OCI-LY1 (cell line): ENCODE data around the gene GRID2.

ENCODE experiments used
- H2AFZ ChIP-seq: fragments of 200-600 bp; sonication (generic), shearing (Covaris generic); 2 replicates; pipeline ENCODE4 v1.6.0; 2014; ENCODE audit warnings: antibody characterized with exemption, mild to moderate bottlenecking, low read length
- H3F3A ChIP-seq: fragments of 200-600 bp; sonication (generic), shearing (Covaris generic); 2 replicates; pipeline ENCODE4 v1.6.0; 2014; ENCODE audit warnings: mild to moderate bottlenecking, antibody characterized with exemption, low read length, moderate library complexity; ENCODE audit not compliant: insufficient read depth
- H3K27ac ChIP-seq: fragments of 200-600 bp; sonication (generic); 2 replicates; pipeline ENCODE4 v1.5.1; 2014; ENCODE audit warnings: low read length, mixed run types, mild to moderate bottlenecking, low read depth; ENCODE audit not compliant: poor library complexity, severe bottlenecking
- H3K27me3 ChIP-seq: fragments of 200-600 bp; sonication (generic); 2 replicates; pipeline ENCODE4 v1.6.0; 2014; ENCODE audit warnings: antibody characterized with exemption, mild to moderate bottlenecking, low read length, moderate library complexity; ENCODE audit not compliant: insufficient read depth
- H3K36me3 ChIP-seq: fragments of 200-600 bp; sonication (generic); 2 replicates; pipeline ENCODE4 v1.6.1; 2014; ENCODE audit warnings: mild to moderate bottlenecking, antibody characterized with exemption, low read length, moderate library complexity, mixed read lengths; ENCODE audit not compliant: insufficient read depth
- H3K4me1 ChIP-seq: fragments of 200-600 bp; sonication (generic); 2 replicates; pipeline ENCODE4 v1.5.1; 2014; ENCODE audit warnings: mild to moderate bottlenecking, low read length, moderate library complexity; ENCODE audit not compliant: insufficient read depth, severe bottlenecking
- H3K4me2 ChIP-seq: fragments of 200-600 bp; sonication (generic), shearing (Covaris generic); 2 replicates; pipeline ENCODE4 v1.6.1; 2014; ENCODE audit warnings: low read length
- H3K4me3 ChIP-seq: fragments of 200-600 bp; sonication (generic); 2 replicates; pipeline ENCODE4 v1.5.1; 2014; ENCODE audit warnings: low read length, low read depth, mild to moderate bottlenecking, mixed read lengths; ENCODE audit not compliant: poor library complexity, severe bottlenecking
- H3K79me2 ChIP-seq: fragments of 200-600 bp; shearing (Covaris generic); 2 replicates; pipeline ENCODE4 v1.6.1; 2016; ENCODE audit warnings: mixed run types, low read length, mixed read lengths; ENCODE audit not compliant: insufficient read depth
- H3K9ac ChIP-seq: fragments of 200-600 bp; sonication (generic), shearing (Covaris generic); 2 replicates; pipeline ENCODE4 v1.6.1; 2014; ENCODE audit warnings: mild to moderate bottlenecking, low read length, mixed read lengths
- H3K9me2 ChIP-seq: fragments of 200-600 bp; sonication (generic), shearing (Covaris generic); 2 replicates; pipeline ENCODE4 v1.6.1; 2014; ENCODE audit warnings: low read depth, mild to moderate bottlenecking, low read length, mixed read lengths
- H3K9me3 ChIP-seq: fragments of 200-600 bp; shearing (Covaris generic); 2 replicates; pipeline ENCODE4 v1.6.1; 2014; ENCODE audit warnings: low read length, mixed read lengths
- H4K20me1 ChIP-seq: fragments of 200-600 bp; sonication (generic), shearing (Covaris generic); 2 replicates; pipeline ENCODE4 v1.6.0; 2016; ENCODE audit warnings: mild to moderate bottlenecking, low read length; ENCODE audit not compliant: insufficient read depth
- CTCF ChIP-seq: fragments of 200-600 bp; sonication (generic), shearing (Covaris generic); IDR thresholded peaks from 2 replicates; pipeline ENCODE4 v1.5.1; 2017; ENCODE audit warnings: mild to moderate bottlenecking, antibody characterized with exemption, low read length, moderate library complexity, mixed read lengths
- EZH2 ChIP-seq: fragments of 200-600 bp; sonication (generic), shearing (Covaris generic); IDR thresholded peaks from 2 replicates; pipeline ENCODE4 v1.8.0; 2017; ENCODE audit warnings: borderline replicate concordance, mixed run types, mild to moderate bottlenecking, antibody characterized with exemption, low read length, moderate library complexity, mixed read lengths

GRID2 gene

DNA sequence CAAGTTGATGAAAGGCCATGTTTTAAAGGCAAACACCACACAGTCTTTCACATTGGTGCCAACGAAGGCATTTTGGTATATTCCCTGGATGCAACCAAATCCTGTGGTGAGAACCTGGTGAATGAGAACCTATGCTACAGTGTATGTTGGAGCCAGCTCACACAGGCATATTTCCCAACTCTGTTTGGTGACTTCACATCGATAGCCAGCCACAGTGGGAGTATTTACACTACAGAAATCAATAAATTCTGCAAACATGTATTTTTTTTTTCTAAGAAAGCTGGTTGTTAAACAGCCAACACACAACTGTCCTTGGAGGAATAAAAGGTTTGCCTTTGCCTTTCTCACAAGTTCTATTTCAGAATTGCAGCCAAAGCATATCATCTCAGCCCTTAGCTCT, 691.0 kb downstream of the GRID2 start:
- H3K4me3 ChIP-seq, result no peak overlapping the region
- H3K4me2 ChIP-seq, result no peak overlapping the region
- no peaks in the 10 kb centered on the region for H3K27me3 ChIP-seq
- no peaks in the 10 kb centered on the region for H3K9me2 ChIP-seq
- TF ChIP-seq CTCF, result no peak
- no peaks in the 10 kb centered on the region for H3K4me1 ChIP-seq
- no peaks in the 10 kb centered on the region for H4K20me1 ChIP-seq
- H3K36me3 ChIP-seq, result no peaks in the 10 kb centered on the region
- no peak overlapping the region for H3K9ac ChIP-seq
- H2AFZ ChIP-seq, result no peak overlapping the region
- no peaks in the 10 kb centered on the region for H3K79me2 ChIP-seq
- no peak overlapping the region for H3K27ac ChIP-seq
- H3K9me3 ChIP-seq, result no peaks in the 10 kb centered on the region
- no peaks in the 10 kb centered on the region for H3F3A ChIP-seq

- Histone ChIP-seq H3K36me3 (no peaks in the 10 kb centered on the region), H2AFZ (no peak overlapping the region), H3K9me2 (no peaks in the 10 kb centered on the region), H3K4me2 (no peak overlapping the region), H3K9me3 (no peaks in the 10 kb centered on the region), H3F3A (no peaks in the 10 kb centered on the region), H4K20me1 (no peaks in the 10 kb centered on the region), H3K4me3 (no peak overlapping the region), H3K79me2 (no peaks in the 10 kb centered on the region), H3K27me3 (no peaks in the 10 kb centered on the region), H3K4me1 (no peaks in the 10 kb centered on the region), H3K27ac (no peak overlapping the region), H3K9ac (no peak overlapping the region)
- TF ChIP-seq EZH2 (no peak), CTCF (no peak)
These were observed 692.8 kb downstream of the GRID2 start for GRCh38 chr4:92996533-92996932.

DNA sequence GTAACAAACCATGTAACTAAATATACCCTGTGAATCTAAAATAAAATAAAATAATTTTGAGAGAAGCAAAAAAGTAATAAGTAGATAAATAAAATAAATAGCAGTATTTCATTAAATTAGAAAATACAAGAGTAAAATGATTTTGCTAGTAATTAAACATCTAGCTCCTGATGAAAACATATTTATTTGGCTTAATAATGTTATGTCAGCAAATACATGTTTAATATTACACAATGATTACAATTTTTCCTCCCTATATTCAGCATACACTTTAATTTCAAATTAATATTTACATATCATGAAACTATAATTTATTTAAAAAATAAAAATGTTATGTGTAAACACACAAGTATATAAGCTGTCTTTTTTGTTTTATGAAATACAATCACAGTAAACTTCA, 697.1 kb downstream of the GRID2 start:
- no peaks in the 10 kb centered on the region for H3K9me2 ChIP-seq
- H3K4me1 ChIP-seq, result no peaks in the 10 kb centered on the region
- no peaks in the 10 kb centered on the region for H4K20me1 ChIP-seq
- H3K4me2 ChIP-seq, result no peak overlapping the region
- H3K36me3 ChIP-seq, result no peaks in the 10 kb centered on the region
- no peaks in the 10 kb centered on the region for H3K79me2 ChIP-seq
- no peak overlapping the region for H3K27ac ChIP-seq
- H2AFZ ChIP-seq, result no peak overlapping the region
- TF ChIP-seq EZH2, result no peak
- no peak for TF ChIP-seq CTCF
- no peak overlapping the region for H3K4me3 ChIP-seq
- H3K27me3 ChIP-seq, result no peaks in the 10 kb centered on the region
- no peaks in the 10 kb centered on the region for H3F3A ChIP-seq
- no peak overlapping the region for H3K9ac ChIP-seq
- no peaks in the 10 kb centered on the region for H3K9me3 ChIP-seq
